Midbrain (tissue), 1 donor: ENCODE measurements around the gene FOXRED1.

Experiments used
- DNase-seq: peaks from one replicate; lab custom pipeline; 2025; lab: John Stamatoyannopoulos, UW

FOXRED1 gene

DNA sequence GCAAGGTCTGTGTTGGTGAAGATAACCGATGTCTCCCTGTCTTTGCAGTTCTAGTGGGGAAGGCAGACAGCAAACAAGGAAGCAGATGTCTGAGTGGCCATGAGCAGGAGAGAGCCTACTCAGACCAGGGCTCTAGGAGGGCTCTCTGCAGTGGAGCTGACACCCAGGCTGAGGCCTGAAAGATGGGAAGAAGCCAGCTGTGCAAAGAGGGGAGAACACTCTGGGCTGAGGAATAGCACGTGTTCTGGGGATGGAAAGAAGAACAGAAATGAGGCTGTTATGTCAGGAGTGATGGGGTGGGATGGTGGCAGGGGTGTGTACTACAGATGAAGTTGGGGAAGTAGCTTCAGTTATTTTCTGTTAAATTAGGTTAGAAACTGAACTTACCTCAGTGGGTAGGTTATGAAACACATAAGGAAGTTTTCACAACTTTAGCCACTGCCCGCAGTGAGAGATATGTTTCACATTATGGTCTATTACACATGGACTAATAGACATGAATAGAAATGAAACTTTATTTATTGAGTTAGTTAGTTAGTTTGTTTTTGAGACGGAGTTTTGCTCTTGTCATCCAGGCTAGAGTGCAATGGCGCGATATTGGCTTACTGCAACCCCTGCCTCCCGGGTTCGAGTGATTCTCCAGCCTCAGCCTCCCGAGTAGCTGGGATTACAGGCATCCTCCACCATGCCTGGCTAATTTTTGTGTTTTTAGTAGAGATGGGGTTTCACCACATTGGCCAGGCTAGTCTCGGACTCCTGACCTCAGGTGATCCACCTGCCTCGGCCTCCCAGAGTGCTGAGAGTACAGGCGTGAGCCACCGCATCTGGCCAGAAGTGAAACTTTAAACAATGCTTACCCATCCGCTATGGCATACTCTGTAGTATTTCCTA lies 42.7 kb downstream of the FOXRED1 start:
- no peak for DNase-seq

GRCh38 chr11:126312961-126313360 lies 44.0 kb downstream of the FOXRED1 start:
- no peak for DNase-seq

- no peak for DNase-seq
Observed at GRCh38 chr11:126313826-126314225, 44.9 kb downstream of the FOXRED1 start.

DNA sequence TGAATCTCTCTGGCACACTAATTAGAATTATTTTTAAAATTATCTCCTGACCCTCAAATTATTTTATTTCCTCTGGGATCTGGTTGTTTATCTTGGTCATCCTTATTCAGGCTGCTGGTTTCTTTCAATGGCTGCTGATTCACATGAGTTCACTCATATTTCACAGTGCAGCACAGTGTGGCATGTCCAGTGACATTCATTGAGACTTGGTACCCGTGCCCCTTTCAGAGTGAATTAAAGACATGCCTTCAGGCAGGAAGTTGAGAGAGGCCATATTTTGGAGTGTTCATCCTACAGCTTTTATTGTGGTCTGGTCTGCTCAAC lies 48.4 kb downstream of the FOXRED1 start:
- DNase-seq, result no peak

- peak; percentile 43 for DNase-seq
Observed at GRCh38 chr11:126317756-126318573, 49.0 kb downstream of the FOXRED1 start.

DNA sequence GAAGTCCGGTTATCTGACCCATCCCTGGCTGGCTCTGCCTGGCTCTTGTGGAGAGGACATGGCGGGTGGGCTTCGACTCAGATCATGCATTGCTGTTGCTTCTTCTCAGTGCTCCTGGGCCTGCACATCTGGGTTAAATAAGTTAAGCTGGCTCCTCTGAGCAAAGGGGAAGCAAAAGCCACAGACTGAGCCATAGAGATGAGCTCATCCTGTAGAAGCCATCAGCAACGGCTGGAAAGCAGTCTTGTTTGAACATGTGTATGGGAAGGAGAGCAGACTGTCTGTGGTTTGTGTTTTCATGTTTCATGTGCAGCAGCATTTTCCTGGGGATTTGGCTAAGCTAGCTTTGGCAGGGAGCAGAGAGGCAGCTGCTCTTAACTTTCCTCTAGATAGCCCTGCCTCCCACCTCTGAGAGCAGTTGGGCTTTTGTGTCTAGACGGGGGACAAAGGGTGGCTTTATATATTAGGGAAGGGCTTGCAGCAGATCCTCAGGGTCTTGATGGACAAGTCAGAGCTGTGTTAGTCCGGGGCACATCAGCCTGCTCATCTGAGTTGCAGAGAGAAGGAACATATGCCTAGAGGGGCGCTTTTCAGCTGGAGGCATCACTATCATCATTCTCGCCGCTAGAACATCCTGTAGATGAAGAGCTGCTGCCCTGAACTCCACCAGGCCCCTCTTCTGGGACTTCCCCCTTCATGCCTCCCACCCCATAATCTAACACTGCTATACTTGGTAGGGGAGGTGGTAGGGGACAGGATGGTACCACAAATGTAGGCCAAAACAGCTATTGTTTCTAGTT lies 49.8 kb downstream of the FOXRED1 start:
- peak; percentile 11 for DNase-seq

GRCh38 chr11:126319374-126319740 lies 50.4 kb downstream of the FOXRED1 start:
- no peak for DNase-seq

DNA sequence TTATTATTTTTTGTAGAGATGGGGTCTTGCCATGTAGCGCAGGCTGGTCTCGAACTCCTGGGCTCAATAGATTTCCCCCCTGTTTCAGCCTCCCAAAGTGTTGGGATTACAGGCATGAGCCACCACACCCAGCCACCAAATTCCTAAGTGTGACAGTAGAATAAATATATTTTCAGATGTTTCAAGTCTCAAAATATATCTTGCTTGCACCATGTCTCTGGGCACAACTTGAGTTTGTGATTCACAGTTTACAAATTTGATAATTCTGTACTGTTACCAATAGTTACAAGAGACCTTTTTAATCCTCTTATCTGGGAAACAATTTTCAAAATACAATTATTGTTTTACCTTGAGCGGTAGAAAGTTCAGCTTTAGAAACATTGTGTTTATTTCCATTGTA lies 54.0 kb downstream of the FOXRED1 start:
- DNase-seq, result no peak

DNA sequence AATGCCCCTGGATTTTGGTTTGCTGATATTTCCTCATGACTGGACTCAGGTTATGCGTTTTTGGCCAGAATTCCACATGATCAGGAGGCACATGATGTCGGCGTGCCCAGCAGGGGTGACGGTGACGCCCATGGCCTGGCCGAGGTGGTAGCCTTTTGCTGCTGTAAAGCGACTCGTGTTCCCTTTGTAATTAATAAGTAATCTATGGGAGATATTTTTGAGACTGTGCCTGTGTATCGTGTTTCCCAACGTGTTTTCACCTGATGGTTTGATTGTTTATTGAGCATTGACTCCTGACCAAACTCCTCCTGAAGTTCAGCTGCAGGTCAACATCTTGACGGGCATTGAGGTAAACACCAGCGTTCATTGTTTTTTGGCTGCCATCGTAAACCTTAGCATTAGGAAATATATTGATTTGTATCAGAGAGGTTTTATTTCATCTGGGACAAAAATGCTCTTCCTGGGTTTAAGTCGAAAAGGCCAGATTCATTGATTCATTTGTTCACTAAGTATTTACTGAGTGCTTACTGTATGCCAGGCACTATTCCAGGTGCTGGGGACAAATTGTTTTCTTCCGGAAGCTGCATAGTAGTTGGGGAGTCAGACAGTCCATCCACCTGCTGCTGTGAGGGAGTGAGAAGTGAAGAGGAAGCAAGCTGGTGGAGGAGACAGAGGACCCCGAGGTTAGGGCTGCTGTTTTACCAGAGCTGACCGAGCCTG lies 58.5 kb downstream of the FOXRED1 start:
- no peak for DNase-seq
